SK-N-SH treated with all-trans-retinoic acid at 6 μM for 48 hours (cell line): ENCODE measurements around the gene FHOD1.

ENCODE experiments used
- ESRRG ChIP-seq: fragments of 250-450 bp; sonication (Bioruptor Pico); IDR thresholded peaks from 2 replicates; pipeline ENCODE4 v1.6.1; 2021; ENCODE audit warnings: mild to moderate bottlenecking
- GLIS3 ChIP-seq: fragments of 250-450 bp; sonication (Bioruptor Pico); IDR thresholded peaks from 2 replicates; pipeline ENCODE4 v1.5.0; 2020; ENCODE audit warnings: mild to moderate bottlenecking, moderate library complexity
- ISL1 ChIP-seq: fragments of 250-450 bp; sonication (Bioruptor Pico); IDR thresholded peaks from 2 replicates; pipeline ENCODE4 v2.1.2; 2022; ENCODE audit warnings: mild to moderate bottlenecking, moderate library complexity
- PPARA ChIP-seq: fragments of 250-450 bp; sonication (Bioruptor Pico); IDR thresholded peaks from 2 replicates; pipeline ENCODE4 v1.5.0; 2020; ENCODE audit warnings: mild to moderate bottlenecking, borderline replicate concordance
- TOX ChIP-seq: fragments of 250-450 bp; sonication (Bioruptor Pico); IDR thresholded peaks from 2 replicates; pipeline ENCODE4 v1.8.0; 2021; ENCODE audit warnings: mild to moderate bottlenecking, moderate library complexity, borderline replicate concordance
- ZC3H10 ChIP-seq: fragments of 250-450 bp; sonication (Bioruptor Pico); IDR thresholded peaks from 2 replicates; pipeline ENCODE4 v1.5.1; 2021; ENCODE audit warnings: mild to moderate bottlenecking, moderate library complexity
- ZFP30 ChIP-seq: fragments of 450-650 bp; formaldehyde crosslinking; IDR thresholded peaks from 2 replicates; pipeline ENCODE4 v1.5.0; 2022; ENCODE audit warnings: mild to moderate bottlenecking, moderate library complexity
- ZNF70 ChIP-seq: fragments of 450-650 bp; formaldehyde crosslinking; IDR thresholded peaks from 2 replicates; pipeline ENCODE4 v1.5.0; 2020; ENCODE audit warnings: mild to moderate bottlenecking, moderate library complexity
- ZNF8 ChIP-seq: fragments of 450-650 bp; formaldehyde crosslinking; IDR thresholded peaks from 2 replicates; pipeline ENCODE4 v1.5.0; 2020; ENCODE audit warnings: mild to moderate bottlenecking, moderate library complexity
- TF ChIP-seq, protein P1 (sequence below): fragments of 250-450 bp; sonication (Bioruptor Pico); IDR thresholded peaks from 2 replicates; pipeline ENCODE4 v1.5.0; 2020; ENCODE audit warnings: mild to moderate bottlenecking, moderate library complexity
- TF ChIP-seq, protein P2 (sequence below): fragments of 250-450 bp; sonication (Bioruptor Pico); IDR thresholded peaks from 2 replicates; pipeline ENCODE4 v1.8.0; 2020; ENCODE audit warnings: mild to moderate bottlenecking, moderate library complexity, borderline replicate concordance

DNA sequence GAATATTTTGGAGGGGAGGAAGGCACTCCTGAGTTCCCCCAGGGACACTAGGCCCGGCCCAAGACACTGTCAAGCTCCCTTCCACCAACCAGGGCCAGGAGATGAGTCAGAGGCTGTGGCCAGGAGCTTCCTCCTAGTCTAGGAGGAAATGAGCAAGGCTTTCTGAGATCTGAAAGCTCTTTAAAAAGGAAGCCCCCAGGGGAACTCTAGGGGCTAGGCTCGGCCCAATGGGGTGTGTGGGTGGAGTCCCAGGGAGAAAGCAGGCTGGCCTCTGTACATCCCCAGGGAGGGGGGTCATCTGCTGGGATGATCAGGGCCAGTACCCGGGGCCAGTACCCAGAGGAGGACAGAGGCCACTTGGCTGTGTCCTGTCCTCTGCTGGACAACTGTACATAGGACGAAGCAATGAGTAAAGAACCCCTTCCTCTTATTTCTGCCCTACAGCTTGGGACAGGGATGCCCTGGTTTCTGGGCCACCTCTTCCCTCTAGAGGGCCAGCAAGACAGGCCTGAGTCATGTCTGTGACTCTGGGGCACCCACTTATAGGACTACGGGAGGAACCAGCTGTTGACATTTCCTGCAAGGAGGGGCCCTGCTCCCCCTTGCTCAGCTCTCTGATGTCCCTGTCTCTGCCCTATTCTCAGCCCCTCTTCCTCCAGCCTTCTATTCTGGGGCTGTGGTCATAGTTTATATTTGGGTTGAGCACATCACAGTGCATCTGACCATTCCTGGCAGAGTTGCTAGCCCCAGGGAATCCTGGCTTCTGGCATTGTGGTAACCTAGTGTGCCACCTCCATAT is 2.7 kb downstream of the FHOD1 start:
- TF ChIP-seq TOX (CRISPR knock-in tag) (no peak), PPARA (CRISPR knock-in tag) (no peak), GLIS3 (no peak), ZC3H10 (CRISPR knock-in tag) (no peak), ZFP30 (CRISPR knock-in tag) (no peak), ESRRG (no peak), ISL1 (CRISPR knock-in tag) (no peak), ZNF70 (CRISPR knock-in tag) (no peak), ZNF8 (CRISPR knock-in tag) (no peak)
- TF ChIP-seq, protein P1, sequence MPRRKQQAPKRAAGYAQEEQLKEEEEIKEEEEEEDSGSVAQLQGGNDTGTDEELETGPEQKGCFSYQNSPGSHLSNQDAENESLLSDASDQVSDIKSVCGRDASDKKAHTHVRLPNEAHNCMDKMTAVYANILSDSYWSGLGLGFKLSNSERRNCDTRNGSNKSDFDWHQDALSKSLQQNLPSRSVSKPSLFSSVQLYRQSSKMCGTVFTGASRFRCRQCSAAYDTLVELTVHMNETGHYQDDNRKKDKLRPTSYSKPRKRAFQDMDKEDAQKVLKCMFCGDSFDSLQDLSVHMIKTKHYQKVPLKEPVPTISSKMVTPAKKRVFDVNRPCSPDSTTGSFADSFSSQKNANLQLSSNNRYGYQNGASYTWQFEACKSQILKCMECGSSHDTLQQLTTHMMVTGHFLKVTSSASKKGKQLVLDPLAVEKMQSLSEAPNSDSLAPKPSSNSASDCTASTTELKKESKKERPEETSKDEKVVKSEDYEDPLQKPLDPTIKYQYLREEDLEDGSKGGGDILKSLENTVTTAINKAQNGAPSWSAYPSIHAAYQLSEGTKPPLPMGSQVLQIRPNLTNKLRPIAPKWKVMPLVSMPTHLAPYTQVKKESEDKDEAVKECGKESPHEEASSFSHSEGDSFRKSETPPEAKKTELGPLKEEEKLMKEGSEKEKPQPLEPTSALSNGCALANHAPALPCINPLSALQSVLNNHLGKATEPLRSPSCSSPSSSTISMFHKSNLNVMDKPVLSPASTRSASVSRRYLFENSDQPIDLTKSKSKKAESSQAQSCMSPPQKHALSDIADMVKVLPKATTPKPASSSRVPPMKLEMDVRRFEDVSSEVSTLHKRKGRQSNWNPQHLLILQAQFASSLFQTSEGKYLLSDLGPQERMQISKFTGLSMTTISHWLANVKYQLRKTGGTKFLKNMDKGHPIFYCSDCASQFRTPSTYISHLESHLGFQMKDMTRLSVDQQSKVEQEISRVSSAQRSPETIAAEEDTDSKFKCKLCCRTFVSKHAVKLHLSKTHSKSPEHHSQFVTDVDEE = no peak
- TF ChIP-seq, protein P2, sequence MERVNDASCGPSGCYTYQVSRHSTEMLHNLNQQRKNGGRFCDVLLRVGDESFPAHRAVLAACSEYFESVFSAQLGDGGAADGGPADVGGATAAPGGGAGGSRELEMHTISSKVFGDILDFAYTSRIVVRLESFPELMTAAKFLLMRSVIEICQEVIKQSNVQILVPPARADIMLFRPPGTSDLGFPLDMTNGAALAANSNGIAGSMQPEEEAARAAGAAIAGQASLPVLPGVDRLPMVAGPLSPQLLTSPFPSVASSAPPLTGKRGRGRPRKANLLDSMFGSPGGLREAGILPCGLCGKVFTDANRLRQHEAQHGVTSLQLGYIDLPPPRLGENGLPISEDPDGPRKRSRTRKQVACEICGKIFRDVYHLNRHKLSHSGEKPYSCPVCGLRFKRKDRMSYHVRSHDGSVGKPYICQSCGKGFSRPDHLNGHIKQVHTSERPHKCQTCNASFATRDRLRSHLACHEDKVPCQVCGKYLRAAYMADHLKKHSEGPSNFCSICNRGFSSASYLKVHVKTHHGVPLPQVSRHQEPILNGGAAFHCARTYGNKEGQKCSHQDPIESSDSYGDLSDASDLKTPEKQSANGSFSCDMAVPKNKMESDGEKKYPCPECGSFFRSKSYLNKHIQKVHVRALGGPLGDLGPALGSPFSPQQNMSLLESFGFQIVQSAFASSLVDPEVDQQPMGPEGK = no peak
